Upper lobe of left lung (tissue), 4 donors: ENCODE results near the gene SH2D2A.

Experiments used
- EP300 ChIP-seq, 4 donors: sonication (generic); formaldehyde crosslinking; IDR thresholded peaks; one replicate each; pipeline ENCODE4 v1.5.1; 2017; ENCODE audit warnings: antibody characterized with exemption in 4 of 4, control low read depth in 2 of 4
- POLR2A ChIP-seq, 4 donors: fragments of 450-650 bp; IDR thresholded peaks; one replicate each; pipeline ENCODE4 v1.5.1; 2016 to 2017; ENCODE audit warnings: antibody characterized with exemption in 4 of 4, mild to moderate bottlenecking in 2 of 4
- POLR2AphosphoS5 ChIP-seq, 2 donors: sonication (generic); formaldehyde crosslinking; IDR thresholded peaks; one replicate each; pipeline ENCODE4 v1.5.1; 2017; ENCODE audit warnings: antibody characterized with exemption in 2 of 2
- TF ChIP-seq, protein P1 (sequence below), 6 experiments: fragments of 450-650 bp in 4 of 6; fragments of 200-600 bp in 2 of 6; sonication (generic) in 2 of 6; IDR thresholded peaks; one replicate each; pipeline ENCODE4 v1.5.1; 2016 to 2019; ENCODE audit warnings: antibody characterized with exemption in 6 of 6

DNA sequence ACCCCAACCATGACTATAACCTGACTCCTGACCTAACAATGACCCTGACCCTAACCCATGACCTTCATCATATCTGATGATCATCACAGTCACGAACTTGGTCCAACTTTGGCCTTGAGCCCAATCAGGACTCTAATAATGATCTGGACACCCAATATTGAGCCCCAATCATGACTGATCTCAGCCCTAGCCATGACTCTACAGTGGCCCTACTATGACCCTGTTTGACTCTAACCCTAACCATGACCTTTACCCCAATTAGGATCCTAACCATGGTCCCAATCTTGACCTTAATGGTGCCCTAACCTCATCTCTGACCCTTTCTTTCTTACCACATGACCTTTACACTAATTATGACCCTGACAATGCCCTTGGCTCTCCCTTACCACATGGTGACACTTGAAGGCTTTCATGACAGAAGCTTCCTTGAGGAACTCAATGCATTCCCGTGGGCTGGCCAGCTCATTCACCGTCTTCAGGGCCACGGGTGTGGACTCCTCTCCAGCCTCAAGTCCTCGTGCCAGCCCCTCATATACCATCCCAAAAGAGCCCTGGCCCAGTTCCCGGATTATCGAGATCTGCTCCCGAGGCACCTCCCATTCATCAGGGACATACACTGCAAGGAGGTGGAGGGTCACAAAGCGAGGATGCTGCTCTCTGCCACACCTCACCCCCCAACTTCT is 26.1 kb upstream of the SH2D2A start:
- TF ChIP-seq EP300 (IDR thresholded peaks at IDR 0.05), result no peak
- TF ChIP-seq, protein P1, sequence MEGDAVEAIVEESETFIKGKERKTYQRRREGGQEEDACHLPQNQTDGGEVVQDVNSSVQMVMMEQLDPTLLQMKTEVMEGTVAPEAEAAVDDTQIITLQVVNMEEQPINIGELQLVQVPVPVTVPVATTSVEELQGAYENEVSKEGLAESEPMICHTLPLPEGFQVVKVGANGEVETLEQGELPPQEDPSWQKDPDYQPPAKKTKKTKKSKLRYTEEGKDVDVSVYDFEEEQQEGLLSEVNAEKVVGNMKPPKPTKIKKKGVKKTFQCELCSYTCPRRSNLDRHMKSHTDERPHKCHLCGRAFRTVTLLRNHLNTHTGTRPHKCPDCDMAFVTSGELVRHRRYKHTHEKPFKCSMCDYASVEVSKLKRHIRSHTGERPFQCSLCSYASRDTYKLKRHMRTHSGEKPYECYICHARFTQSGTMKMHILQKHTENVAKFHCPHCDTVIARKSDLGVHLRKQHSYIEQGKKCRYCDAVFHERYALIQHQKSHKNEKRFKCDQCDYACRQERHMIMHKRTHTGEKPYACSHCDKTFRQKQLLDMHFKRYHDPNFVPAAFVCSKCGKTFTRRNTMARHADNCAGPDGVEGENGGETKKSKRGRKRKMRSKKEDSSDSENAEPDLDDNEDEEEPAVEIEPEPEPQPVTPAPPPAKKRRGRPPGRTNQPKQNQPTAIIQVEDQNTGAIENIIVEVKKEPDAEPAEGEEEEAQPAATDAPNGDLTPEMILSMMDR (IDR thresholded peaks at IDR 0.05), result no peak
- no peak for TF ChIP-seq POLR2A (IDR thresholded peaks at IDR 0.05)
- TF ChIP-seq POLR2AphosphoS5 (IDR thresholded peaks at IDR 0.05), result no peak
